Duodenal mucosa (tissue), 2 donors: ENCODE results near the gene ZNF598.
"Not testable (repeated sequence)": the region's sequence is repeated elsewhere in the genome, so short reads cannot be mapped to it uniquely, and the experiment has no call there.

Source experiments
- H3K27ac ChIP-seq: one replicate; pipeline ENCODE4 v1.7.0; 2013; ENCODE audit warnings: low read depth, low read length
- H3K27me3 ChIP-seq, 2 donors: one replicate each; pipeline ENCODE4 v1.7.0; 2013; ENCODE audit warnings: low read length in 2 of 2, control low read depth in 1 of 2; ENCODE audit not compliant: insufficient read depth in 2 of 2, control insufficient read depth in 1 of 2
- H3K36me3 ChIP-seq, 2 donors: one replicate each; pipeline ENCODE4 v1.7.0; 2013; ENCODE audit warnings: low read length in 2 of 2, control low read depth in 1 of 2; ENCODE audit not compliant: insufficient read depth in 2 of 2, control insufficient read depth in 1 of 2
- H3K4me1 ChIP-seq, 2 donors: one replicate each; pipeline ENCODE4 v1.7.0; 2013; ENCODE audit warnings: low read length in 2 of 2, control low read depth in 1 of 2; ENCODE audit not compliant: insufficient read depth in 2 of 2, control insufficient read depth in 1 of 2
- H3K4me3 ChIP-seq, 2 donors: one replicate each; pipeline ENCODE4 v1.7.0; 2013; ENCODE audit warnings: low read length in 2 of 2, low read depth in 1 of 2
- H3K9ac ChIP-seq, 2 donors: one replicate each; pipeline ENCODE4 v1.7.0; 2013; ENCODE audit warnings: low read length in 2 of 2, low read depth in 1 of 2
- H3K9me3 ChIP-seq, 2 donors: one replicate each; pipeline ENCODE4 v1.7.0; 2013; ENCODE audit warnings: low read length in 2 of 2, control low read depth in 1 of 2; ENCODE audit not compliant: control insufficient read depth in 1 of 2

ZNF598 gene

GRCh38 chr16:2033909-2034695, 24.5 kb upstream of the ZNF598 start:
- peak overlapping the region; percentile 8 to 45 for H3K4me3 ChIP-seq
- not testable (repeated sequence) for H3K9me3 ChIP-seq, H3K36me3 ChIP-seq, H3K27me3 ChIP-seq
- H3K9ac ChIP-seq = peak overlapping the region in 1 of 2 donors; percentile 48
- H3K4me1 ChIP-seq = peaks cover 8 to 33% of the 10 kb centered on the region in 2 donors
- H3K27ac ChIP-seq = peak overlapping the region; percentile 84

DNA sequence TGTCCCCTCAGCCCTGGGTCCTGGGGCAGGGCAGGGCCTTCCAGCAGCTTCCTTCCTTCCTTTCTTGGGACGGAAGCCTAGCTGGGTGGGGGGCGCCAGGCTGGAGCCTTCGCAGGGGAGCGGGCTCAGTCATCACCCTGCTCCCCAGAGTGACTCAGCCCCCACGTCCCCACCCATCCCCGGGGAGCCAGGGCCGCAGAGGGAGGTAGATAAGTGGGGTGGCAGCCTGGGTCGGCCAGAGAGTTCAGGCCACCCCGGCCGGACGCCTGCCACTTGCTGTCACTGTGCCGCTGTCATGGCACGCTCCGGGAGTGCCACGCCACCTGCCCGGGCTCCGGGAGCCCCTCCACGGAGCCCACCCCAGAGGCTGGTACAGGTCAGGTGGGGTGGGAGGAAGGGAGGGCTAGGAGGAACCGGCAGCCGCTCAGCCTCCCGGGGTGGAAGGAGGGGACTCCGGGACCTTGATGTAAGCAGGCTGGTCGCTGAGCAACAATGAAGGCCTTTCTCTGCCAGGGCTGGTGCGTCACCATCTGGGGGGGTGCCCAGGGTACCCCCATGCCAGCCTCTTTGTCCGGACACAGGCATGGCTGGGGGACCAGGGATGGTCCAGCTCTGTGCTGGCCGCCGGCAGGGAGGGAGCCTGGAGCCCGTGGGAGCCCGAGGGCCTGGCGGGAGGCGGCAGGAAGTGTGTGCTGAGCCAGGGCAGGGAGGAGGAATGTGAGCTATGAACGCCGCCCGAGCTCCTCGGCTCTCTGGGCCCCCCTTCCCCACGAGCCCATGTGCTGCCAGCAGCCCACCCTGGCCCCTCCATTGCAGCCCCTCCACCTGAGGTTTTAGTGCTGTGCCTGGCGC, 23.7 kb upstream of the ZNF598 start:
- Histone ChIP-seq H3K27me3 (no peaks in the 10 kb centered on the region), H3K4me3 (peak overlapping the region; percentile 22 to 45), H3K9ac (peak overlapping the region; percentile 38 to 48), H3K4me1 (peaks cover 4 to 33% of the 10 kb centered on the region in 2 donors), H3K9me3 (no peaks in the 10 kb centered on the region), H3K36me3 (no peaks in the 10 kb centered on the region), H3K27ac (peak overlapping the region; percentile 84)

GRCh38 chr16:2032285-2033056, 22.9 kb upstream of the ZNF598 start:
- H3K9me3 ChIP-seq = no peaks in the 10 kb centered on the region
- no peak overlapping the region for H3K4me3 ChIP-seq
- H3K36me3 ChIP-seq = no peaks in the 10 kb centered on the region
- H3K9ac ChIP-seq = peak overlapping the region in 1 of 2 donors; percentile 48
- H3K4me1 ChIP-seq = peaks cover 4 to 35% of the 10 kb centered on the region in 2 donors
- no peaks in the 10 kb centered on the region for H3K27me3 ChIP-seq
- H3K27ac ChIP-seq = peak overlapping the region; percentile 84

DNA sequence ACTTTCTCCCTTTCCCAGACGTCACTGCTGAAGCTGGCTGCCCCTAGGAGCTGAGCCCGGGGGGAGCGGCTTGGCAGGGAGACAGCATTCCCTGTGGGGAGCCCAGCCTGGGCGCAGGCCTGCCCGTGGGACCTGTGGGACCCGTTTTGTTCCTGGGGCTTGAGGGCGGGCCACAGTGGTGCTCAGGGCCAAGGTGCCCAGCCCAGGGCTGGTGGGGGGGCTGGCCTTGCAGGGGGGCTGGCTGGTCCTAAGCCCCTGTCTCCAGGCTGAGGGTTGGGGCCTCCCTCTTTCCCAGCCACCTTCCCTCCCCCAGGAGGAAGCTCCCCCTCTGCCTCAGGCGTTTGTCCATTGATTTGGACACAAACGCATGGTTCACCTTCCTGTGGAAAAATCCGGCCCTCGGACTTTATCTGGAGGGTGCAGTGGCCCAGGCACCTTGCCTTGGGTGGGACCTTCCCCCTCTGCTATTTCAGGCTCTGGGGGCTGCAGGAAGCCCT, 21.5 kb upstream of the ZNF598 start:
- H3K9me3 ChIP-seq = no peaks in the 10 kb centered on the region
- H3K27me3 ChIP-seq = no peaks in the 10 kb centered on the region
- peaks cover 4 to 28% of the 10 kb centered on the region in 2 donors for H3K4me1 ChIP-seq
- no peaks in the 10 kb centered on the region for H3K36me3 ChIP-seq
- H3K27ac ChIP-seq = peak overlapping the region; percentile 10
- H3K4me3 ChIP-seq = no peak overlapping the region
- no peak overlapping the region for H3K9ac ChIP-seq

DNA sequence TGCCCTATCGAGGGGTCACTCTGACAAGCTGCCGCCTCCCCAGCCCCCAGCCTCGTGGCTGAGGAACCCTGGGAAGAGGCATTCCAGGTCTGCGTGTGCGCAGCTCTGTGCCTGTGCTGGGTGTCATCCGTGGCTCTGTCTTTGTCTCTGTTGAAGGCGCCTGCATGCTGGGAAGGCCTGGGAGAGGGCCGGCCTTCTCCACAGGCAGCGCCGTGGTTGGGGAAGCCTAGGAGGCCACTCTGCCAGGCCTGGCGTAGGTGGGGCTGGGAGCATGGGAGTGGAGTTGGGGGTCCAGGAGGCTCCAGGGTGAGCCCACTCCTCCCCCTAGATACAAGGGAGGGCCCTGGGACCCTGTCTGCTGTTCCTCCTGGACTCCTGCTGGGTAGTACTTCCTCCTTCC, 20.4 kb upstream of the ZNF598 start:
- Histone ChIP-seq H3K36me3 (no peaks in the 10 kb centered on the region), H3K9me3 (no peaks in the 10 kb centered on the region), H3K4me3 (no peak overlapping the region), H3K27ac (no peak overlapping the region), H3K4me1 (peaks cover 4 to 22% of the 10 kb centered on the region in 2 donors), H3K27me3 (no peaks in the 10 kb centered on the region), H3K9ac (no peak overlapping the region)

DNA sequence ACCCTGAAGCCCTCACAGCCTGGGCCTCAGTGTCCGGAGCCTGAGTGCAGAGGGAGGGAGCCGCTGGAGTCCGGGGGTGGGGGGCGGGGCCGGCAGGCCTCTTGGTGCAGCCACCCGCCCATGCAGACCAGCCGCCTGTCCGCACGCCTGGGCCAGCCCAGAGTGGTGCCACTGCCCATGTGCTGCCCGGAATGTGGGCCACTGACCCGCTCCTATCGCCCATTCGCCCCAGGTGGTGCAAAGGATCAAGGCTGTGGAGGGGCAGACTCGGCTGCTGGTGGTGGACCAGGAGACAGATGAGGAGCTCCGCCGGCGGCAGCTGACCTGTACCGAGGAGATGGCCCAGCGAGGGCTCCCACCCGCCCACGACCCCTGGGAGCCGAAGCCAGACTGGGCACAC, 19.7 kb upstream of the ZNF598 start:
- Histone ChIP-seq H3K4me3 (no peak overlapping the region), H3K36me3 (no peaks in the 10 kb centered on the region), H3K27me3 (no peaks in the 10 kb centered on the region), H3K9me3 (no peaks in the 10 kb centered on the region), H3K4me1 (peaks cover 4 to 17% of the 10 kb centered on the region in 2 donors), H3K9ac (no peak overlapping the region), H3K27ac (no peak overlapping the region)

DNA sequence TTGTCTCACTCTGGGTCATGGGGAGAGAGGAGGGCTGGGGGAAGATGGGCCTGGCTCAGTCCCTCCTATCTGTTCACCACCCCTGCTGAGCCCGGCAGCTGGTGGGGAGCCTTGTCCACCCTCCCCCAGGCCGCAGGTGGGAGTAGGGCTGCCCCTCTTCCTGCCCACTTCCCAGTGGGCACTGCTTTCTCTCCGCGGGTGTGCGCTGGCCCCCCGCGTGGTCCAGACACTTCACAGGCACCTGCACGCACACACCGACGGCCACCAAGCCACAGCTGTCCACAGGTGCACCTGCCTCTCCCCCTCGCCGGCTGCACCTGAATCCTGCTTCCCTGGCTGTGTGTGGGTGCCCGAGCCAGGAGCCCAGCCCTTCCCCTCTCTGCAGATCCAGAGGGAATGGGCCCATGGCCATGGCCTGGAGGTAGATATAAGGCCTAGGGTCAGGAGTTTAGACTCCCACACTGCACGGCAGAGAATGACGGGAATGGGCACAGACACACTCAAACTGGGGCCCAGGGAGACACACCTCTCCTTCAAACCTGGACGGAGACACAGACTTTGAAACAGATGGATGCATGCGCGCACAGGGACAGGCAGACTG, 19.1 kb upstream of the ZNF598 start:
- Histone ChIP-seq H3K27me3 (no peaks in the 10 kb centered on the region), H3K9ac (peak overlapping the region in 1 of 2 donors; percentile 10), H3K4me1 (peaks cover 1 to 22% of the 10 kb centered on the region in 2 donors), H3K27ac (no peak overlapping the region), H3K4me3 (peak overlapping the region in 1 of 2 donors; percentile 80), H3K9me3 (no peaks in the 10 kb centered on the region), H3K36me3 (no peaks in the 10 kb centered on the region)

DNA sequence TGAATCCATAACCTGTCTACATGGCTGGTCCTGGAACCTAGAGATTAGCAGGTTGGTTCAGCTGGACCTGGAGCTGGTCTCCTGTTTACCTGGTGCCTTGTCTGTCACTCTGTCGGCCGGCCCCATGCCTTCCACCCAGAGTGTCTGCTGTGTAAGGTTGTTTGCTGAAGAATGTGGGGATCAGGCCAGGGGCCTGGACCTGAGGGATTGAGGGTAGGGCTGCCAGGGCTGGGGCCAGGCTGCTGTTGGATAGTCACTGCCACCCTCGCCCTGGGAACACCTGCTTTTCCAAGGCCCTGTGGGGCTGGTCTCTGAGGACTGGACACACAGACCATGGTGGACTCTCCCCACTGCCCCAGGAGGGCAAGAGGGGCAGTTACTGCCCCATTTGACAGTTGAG, 18.5 kb upstream of the ZNF598 start:
- Histone ChIP-seq H3K4me3 (peak overlapping the region; percentile 42 to 80), H3K27ac (no peak overlapping the region), H3K36me3 (no peaks in the 10 kb centered on the region), H3K27me3 (no peaks in the 10 kb centered on the region), H3K4me1 (peaks cover 4 to 27% of the 10 kb centered on the region in 2 donors), H3K9ac (peak overlapping the region; percentile 10 to 43), H3K9me3 (no peaks in the 10 kb centered on the region)
